Mesothelial cell of epicardium (in vitro differentiated cells): ENCODE data around the gene ZNF761. TPM values are rescaled to one million over a fixed set of nuclear protein-coding genes. Genes with fewer than 3 reads are reported as not detected.
A peak's percentile ranks its signal among the peaks of the same experiment; 100 is the strongest.
"Not testable (repeated sequence)": the region's sequence is repeated elsewhere in the genome, so short reads cannot be mapped to it uniquely, and the experiment has no call there.

Experiments used
- DNase-seq, 2 experiments: peaks; one replicate each; pipeline ENCODE4 v3.0.0; 2021; ENCODE audit warnings: low spot score in 2 of 2; ENCODE audit not compliant: unreplicated experiment in 2 of 2
- H3K27ac Mint-ChIP-seq: 2 replicates; pipeline ENCODE4 v1.8.0; 2021; ENCODE audit warnings: mixed read lengths
- H3K27me3 Mint-ChIP-seq: 2 replicates; pipeline ENCODE4 v1.8.0; 2021; ENCODE audit warnings: low read depth, mixed read lengths
- H3K36me3 Mint-ChIP-seq: 2 replicates; pipeline ENCODE4 v1.8.0; 2021; ENCODE audit warnings: mixed read lengths
- H3K4me1 Mint-ChIP-seq: 2 replicates; pipeline ENCODE4 v1.8.0; 2021; ENCODE audit warnings: mixed read lengths
- H3K4me3 Mint-ChIP-seq: 2 replicates; pipeline ENCODE4 v1.8.0; 2021; ENCODE audit warnings: mild to moderate bottlenecking, moderate library complexity, mixed read lengths
- H3K9me3 Mint-ChIP-seq: 2 replicates; pipeline ENCODE4 v1.8.0; 2021; ENCODE audit warnings: mixed read lengths
- CTCF ChIP-seq: fragments of 200-600 bp; sonication (generic); IDR thresholded peaks from one replicate; pipeline ENCODE4 v1.5.0; 2021; ENCODE audit warnings: antibody characterized with exemption; ENCODE audit not compliant: unreplicated experiment
- total RNA-seq: library from RNA; stranded (reverse); gene quantifications from 3 replicates; pipeline ENCODE4 v1.2.1, GENCODE V29; 2021

Gene ZNF761
- total RNA-seq, 1 donor from 2014 or later = 16.2 TPM

DNA sequence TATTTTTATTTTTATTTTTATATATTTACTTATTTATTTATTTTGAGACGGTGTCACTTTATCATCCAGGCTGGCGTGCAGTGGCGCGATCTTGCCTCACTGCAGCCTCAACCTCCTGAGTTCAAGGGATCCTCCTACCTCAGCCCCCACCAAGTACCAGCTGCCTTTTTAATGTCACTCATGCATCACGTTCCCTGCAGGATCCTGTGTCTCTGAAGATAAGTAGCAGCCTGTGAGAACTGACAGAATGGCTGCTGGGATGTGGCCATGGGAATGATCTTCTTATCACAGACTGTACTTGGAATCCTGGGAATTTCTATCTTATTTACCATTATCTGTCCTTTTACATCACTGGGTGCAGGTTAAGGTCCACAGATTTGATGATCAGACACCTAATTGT, 9.2 kb upstream of the ZNF761 start:
- Mint-ChIP-seq H3K4me1 (peaks cover 9% of the 10 kb centered on the region), H3K9me3 (peaks cover 6% of the 10 kb centered on the region), H3K27ac (no peak overlapping the region), H3K36me3 (peaks cover 2% of the 10 kb centered on the region), H3K4me3 (no peak overlapping the region), H3K27me3 (no peaks in the 10 kb centered on the region)
- TF ChIP-seq CTCF = no peak
- DNase-seq = no peak

DNA sequence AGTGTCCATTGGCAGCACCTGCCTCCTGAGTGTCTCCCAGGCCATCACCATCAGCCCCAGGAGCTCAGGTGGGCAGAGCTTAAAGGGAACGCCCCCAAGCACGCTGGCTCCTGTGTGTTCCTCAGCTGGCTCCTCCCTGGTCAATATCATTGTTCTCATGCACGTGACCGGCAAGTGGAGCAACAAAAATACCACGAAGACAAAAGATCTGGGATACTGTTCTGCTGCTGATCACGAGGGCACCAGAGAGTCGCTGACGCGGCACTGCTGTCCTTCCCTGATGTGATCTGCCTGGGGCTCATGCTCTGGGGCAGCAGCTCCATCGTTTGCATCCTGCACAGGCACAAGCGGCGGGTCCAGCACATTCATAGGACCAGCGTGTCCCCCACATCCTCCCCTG, 8.7 kb upstream of the ZNF761 start:
- not testable (repeated sequence) for H3K9me3 Mint-ChIP-seq, H3K27ac Mint-ChIP-seq, H3K4me3 Mint-ChIP-seq, H3K27me3 Mint-ChIP-seq, H3K4me1 Mint-ChIP-seq, H3K36me3 Mint-ChIP-seq, DNase-seq

DNA sequence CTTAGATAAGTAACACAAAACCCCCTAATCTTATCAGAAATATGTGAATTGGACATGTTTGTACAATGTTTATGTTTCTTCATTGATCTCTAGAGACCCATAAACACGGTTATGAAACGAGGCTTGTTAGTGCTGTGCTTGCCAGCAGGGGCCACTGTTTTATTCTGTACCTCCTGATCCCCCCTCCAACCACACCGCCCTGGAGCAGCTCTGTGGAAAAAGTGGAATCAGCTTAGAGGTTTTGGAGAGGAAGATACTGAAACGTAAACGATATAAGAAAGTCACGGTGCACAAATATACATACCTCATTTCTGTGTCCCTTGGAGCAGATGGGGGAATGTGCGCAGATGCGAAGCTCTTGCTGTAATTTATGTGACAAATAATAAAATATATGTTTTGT, 8.1 kb upstream of the ZNF761 start:
- not testable (repeated sequence) for H3K27ac Mint-ChIP-seq, H3K27me3 Mint-ChIP-seq, H3K36me3 Mint-ChIP-seq, DNase-seq, H3K4me1 Mint-ChIP-seq, H3K4me3 Mint-ChIP-seq, H3K9me3 Mint-ChIP-seq

DNA sequence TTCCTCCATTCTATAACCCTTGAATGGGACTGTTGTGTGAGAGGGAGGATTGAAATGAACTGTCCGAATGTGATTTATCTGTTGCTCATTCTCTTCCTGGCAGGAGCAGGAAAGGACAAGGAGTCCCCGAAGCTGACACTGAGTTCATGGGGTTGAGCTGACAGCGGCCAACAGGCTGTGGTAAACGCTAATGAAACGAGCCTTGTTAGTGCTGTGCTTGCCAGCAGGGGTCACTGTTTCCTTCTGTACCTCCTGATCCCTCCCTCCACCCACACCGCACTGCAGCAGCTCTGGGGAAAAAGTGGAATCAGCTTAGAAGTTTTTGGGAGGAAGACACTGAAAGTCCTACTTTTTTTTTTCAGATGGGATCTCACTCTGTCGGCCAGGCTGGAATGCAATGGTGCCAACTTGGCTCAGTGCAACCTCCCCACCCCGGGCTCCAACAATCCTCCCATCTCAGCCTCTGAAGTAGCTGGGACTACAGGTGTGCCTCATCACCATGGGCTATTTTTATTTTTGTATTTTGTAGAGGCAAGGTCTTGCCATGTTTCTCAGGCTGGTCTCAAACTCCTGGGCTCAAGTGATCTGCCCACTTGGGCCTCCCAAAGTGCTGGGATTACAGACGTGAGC, 6.7 kb upstream of the ZNF761 start:
- Mint-ChIP-seq H3K4me1 (peaks cover 9% of the 10 kb centered on the region), H3K27me3 (no peaks in the 10 kb centered on the region), H3K36me3 (peaks cover 4% of the 10 kb centered on the region), H3K4me3 (no peak overlapping the region), H3K27ac (no peak overlapping the region), H3K9me3 (no peaks in the 10 kb centered on the region)
- DNase-seq = peak; percentile 64 to 76
- TF ChIP-seq CTCF = peak; percentile 78

DNA sequence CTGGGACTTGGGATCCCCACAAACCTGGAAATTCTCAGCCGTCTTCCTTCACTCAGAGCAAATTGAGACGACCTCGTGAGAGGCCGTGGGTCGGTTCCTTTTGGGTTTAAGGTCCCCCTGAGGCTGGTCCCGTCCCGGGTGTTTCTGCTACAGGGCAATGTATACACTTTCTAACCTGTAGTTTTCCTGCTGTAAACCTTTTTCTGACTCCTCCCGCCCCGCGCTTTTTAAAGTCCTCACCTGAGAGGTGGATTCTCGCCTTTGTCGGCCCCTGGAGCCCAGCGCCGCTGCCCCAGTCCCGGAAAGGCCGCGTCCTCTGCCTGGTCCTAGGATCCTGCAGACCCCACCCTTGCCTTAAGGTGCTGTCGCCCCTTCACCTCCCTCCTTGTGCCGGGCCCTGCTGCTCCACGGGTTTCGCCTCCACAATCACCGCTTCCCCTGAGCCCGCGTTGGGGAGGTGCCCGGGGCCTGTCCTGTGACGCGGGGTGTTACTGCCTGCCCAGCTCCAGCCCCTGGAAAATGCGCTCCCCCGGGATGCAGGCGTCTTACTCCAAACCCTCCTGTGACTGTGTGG, 391 bp downstream of the ZNF761 start:
- peak; percentile 18 to 53 for DNase-seq
- Mint-ChIP-seq H3K27ac (peak overlapping the region; percentile 100), H3K36me3 (peaks cover 18% of the 10 kb centered on the region), H3K27me3 (no peaks in the 10 kb centered on the region), H3K4me1 (peaks cover 26% of the 10 kb centered on the region), H3K4me3 (peak overlapping the region; percentile 96), H3K9me3 (no peaks in the 10 kb centered on the region)
- no peak for TF ChIP-seq CTCF

DNA sequence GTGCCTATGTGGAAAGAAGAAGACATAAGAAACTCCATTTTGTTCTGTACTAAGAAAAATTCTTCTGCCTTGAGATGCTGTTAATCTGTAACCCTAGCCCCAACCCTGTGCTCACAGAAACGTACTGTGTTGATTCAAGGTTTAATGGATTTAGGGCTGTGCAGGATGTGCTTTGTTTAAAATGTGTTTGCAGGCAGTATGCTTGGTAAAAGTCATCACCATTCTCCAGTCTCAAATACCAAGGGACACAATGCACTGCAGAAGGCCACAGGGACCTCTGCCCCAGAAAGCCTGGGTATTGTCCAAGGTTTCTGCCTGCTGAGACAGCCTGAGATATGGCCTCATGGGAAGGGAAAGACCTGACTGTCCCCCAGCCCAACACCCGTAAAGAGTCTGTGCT, 12.0 kb downstream of the ZNF761 start:
- not testable (repeated sequence) for H3K27me3 Mint-ChIP-seq, H3K27ac Mint-ChIP-seq, H3K4me3 Mint-ChIP-seq, DNase-seq, H3K4me1 Mint-ChIP-seq
- Mint-ChIP-seq H3K36me3 (peaks cover 80% of the 10 kb centered on the region), H3K9me3 (peaks cover 44% of the 10 kb centered on the region)

GRCh38 chr19:53447196-53447595, 15.4 kb downstream of the ZNF761 start:
- DNase-seq, H3K4me3 Mint-ChIP-seq, H3K4me1 Mint-ChIP-seq, H3K27me3 Mint-ChIP-seq: not testable (repeated sequence)
- peaks cover 37% of the 10 kb centered on the region for H3K9me3 Mint-ChIP-seq
- H3K36me3 Mint-ChIP-seq = peaks cover 86% of the 10 kb centered on the region
- H3K27ac Mint-ChIP-seq = peak overlapping the region; percentile 3

GRCh38 chr19:53455828-53456227, 24.0 kb downstream of the ZNF761 start:
- TF ChIP-seq CTCF = no peak
- no peak for DNase-seq
- no peak overlapping the region for H3K4me3 Mint-ChIP-seq
- H3K27ac Mint-ChIP-seq = no peak overlapping the region
- peaks cover 4% of the 10 kb centered on the region for H3K4me1 Mint-ChIP-seq
- H3K9me3 Mint-ChIP-seq = peaks cover 60% of the 10 kb centered on the region
- no peaks in the 10 kb centered on the region for H3K27me3 Mint-ChIP-seq
- peaks cover 84% of the 10 kb centered on the region for H3K36me3 Mint-ChIP-seq

DNA sequence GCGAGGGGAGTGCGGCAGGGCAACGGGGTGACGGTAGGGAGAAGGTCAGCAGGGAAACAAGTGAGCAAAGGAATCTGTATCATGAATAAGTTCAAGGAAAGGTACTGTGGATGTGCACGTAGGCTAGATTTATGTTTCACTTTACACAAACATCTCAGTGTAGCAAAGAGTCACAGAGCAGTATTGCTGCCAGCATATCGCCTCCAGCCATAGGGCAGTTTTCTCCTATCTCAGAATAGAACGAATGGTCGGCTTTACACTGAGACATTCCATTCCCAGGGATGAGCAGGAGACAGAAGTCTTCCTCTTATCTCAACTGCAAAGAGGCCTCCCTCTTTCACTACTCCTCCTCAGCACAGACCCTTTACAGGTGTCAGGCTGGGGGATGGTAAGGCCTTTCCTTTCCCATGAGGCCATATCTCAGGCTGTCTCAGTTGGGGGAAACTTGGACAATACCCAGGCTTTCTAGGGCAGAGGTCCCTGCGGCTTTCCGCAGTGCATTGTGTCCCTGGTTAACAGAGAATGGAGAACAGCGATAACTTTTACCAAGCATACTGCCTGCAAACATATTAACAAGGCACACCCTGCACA, 28.4 kb downstream of the ZNF761 start:
- H3K4me3 Mint-ChIP-seq, H3K27me3 Mint-ChIP-seq, H3K4me1 Mint-ChIP-seq, DNase-seq: not testable (repeated sequence)
- Mint-ChIP-seq H3K27ac (peak overlapping the region; percentile 7), H3K36me3 (peaks cover 50% of the 10 kb centered on the region), H3K9me3 (peaks cover 61% of the 10 kb centered on the region)
